Measurements from ENCODE around the gene CABP5. TPM values are rescaled to one million over a fixed set of nuclear protein-coding genes. Genes with fewer than 3 reads are reported as not detected.

Gene CABP5
- total and polyA plus RNA-seq, 10 donors, result 0.10 to 1.3 (median 0.39) TPM; not detected in 3

DNA sequence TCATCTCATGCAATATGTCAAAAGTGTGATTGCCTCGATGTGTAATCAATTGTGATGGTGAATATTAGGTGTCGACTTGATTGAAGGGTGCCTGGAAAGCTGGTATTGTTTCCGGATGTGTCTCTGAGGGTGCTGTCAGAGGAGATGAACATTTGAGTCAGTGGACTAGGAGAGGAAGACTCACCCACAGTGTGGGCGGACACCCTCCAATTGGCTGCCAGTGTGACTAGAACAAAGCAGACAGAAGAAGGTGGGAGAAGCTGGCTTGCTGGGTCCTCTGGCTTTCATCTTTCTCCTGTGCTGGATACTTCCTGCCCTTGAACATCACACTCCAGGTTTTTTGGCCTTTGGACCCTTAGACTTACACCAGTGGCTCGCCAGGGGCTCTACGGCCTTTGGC, 15.5 kb upstream of the CABP5 start:
- 86 to 96% (median 95%) methylated on average over 6 of the region's 6 CpGs for WGBS, 5 donors
- no peaks in the 10 kb centered on the region for H3K9me3 ChIP-seq
- no peaks in the 10 kb centered on the region for H3K4me1 ChIP-seq
- DNase-seq, result no peak
- no peak for TF ChIP-seq POLR2A (IDR thresholded peaks at IDR 0.05)
- TF ChIP-seq POLR2AphosphoS5 (IDR thresholded peaks at IDR 0.05), result no peak
- TF ChIP-seq, protein P1, sequence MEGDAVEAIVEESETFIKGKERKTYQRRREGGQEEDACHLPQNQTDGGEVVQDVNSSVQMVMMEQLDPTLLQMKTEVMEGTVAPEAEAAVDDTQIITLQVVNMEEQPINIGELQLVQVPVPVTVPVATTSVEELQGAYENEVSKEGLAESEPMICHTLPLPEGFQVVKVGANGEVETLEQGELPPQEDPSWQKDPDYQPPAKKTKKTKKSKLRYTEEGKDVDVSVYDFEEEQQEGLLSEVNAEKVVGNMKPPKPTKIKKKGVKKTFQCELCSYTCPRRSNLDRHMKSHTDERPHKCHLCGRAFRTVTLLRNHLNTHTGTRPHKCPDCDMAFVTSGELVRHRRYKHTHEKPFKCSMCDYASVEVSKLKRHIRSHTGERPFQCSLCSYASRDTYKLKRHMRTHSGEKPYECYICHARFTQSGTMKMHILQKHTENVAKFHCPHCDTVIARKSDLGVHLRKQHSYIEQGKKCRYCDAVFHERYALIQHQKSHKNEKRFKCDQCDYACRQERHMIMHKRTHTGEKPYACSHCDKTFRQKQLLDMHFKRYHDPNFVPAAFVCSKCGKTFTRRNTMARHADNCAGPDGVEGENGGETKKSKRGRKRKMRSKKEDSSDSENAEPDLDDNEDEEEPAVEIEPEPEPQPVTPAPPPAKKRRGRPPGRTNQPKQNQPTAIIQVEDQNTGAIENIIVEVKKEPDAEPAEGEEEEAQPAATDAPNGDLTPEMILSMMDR (IDR thresholded peaks at IDR 0.05 in 8 of 11, conservative IDR thresholded peaks at IDR 0.05 in 3 of 11), result no peak
- H3K27me3 ChIP-seq (replicated peaks in 1 of 7), result peaks cover 0 to 7% (median 0%) of the 10 kb centered on the region in 7 donors
- H3K27ac ChIP-seq, result no peak overlapping the region
- intact Hi-C loops (cut with DNase I; ENCODE audit: low total_unique reads), result no loop called here
- H3K4me3 ChIP-seq, result no peak overlapping the region
- H3K36me3 ChIP-seq, result peaks cover 0 to 25% (median 6%) of the 10 kb centered on the region in 6 donors

DNA sequence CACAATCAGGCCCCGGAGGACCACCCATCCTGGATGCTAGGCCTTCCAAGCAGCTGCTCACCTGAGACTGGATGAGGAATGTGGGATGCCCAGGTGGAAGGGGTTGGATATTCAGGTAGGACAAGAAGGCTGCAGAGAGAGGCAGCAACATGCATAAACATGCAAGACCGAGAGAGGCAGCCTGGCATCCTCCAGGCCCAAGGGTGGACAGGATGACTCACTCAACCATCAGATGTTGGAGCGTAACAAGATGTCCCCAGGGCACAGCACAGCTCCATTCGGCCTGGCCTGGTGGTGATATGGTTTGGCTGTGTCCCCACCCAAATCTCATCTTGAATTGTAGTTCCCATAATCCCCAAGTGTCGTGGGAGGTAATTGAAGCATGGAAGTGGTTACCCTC, 10.0 kb upstream of the CABP5 start:
- no peak for TF ChIP-seq POLR2A (IDR thresholded peaks at IDR 0.05)
- no peak for TF ChIP-seq POLR2AphosphoS5 (IDR thresholded peaks at IDR 0.05)
- TF ChIP-seq, protein P1 (IDR thresholded peaks at IDR 0.05 in 8 of 11, conservative IDR thresholded peaks at IDR 0.05 in 3 of 11), result no peak
- DNase-seq, result no peak
- 84 to 93% (median 87%) methylated on average over 5 of the region's 5 CpGs for WGBS, 5 donors
- no peaks in the 10 kb centered on the region for H3K27me3 ChIP-seq (replicated peaks in 1 of 7)
- no peak overlapping the region for H3K4me3 ChIP-seq
- no peak overlapping the region for H3K27ac ChIP-seq
- H3K4me1 ChIP-seq, result no peaks in the 10 kb centered on the region
- peaks cover 0 to 60% (median 24%) of the 10 kb centered on the region in 6 donors for H3K36me3 ChIP-seq
- intact Hi-C loops (cut with DNase I; ENCODE audit: low total_unique reads), result no loop called here
- H3K9me3 ChIP-seq, result no peaks in the 10 kb centered on the region

GRCh38 chr19:48053076-48053475, 9.2 kb upstream of the CABP5 start:
- TF ChIP-seq, protein P1 (IDR thresholded peaks at IDR 0.05 in 8 of 11, conservative IDR thresholded peaks at IDR 0.05 in 3 of 11), result no peak
- TF ChIP-seq POLR2AphosphoS5 (IDR thresholded peaks at IDR 0.05), result no peak
- Histone ChIP-seq H3K27ac (no peak overlapping the region), H3K9me3 (no peaks in the 10 kb centered on the region), H3K4me1 (no peaks in the 10 kb centered on the region), H3K4me3 (no peak overlapping the region), H3K27me3 (replicated peaks in 1 of 7) (no peaks in the 10 kb centered on the region), H3K36me3 (peaks cover 0 to 68% (median 27%) of the 10 kb centered on the region in 6 donors)
- WGBS, 5 donors, result 77 to 94% (median 89%) methylated on average over 5 of the region's 5 CpGs
- intact Hi-C loops (cut with DNase I; ENCODE audit: low total_unique reads), result no loop called here
- DNase-seq, result no peak

- H3K4me1 ChIP-seq, result no peaks in the 10 kb centered on the region
- no peak overlapping the region for H3K27ac ChIP-seq
- TF ChIP-seq POLR2A (IDR thresholded peaks at IDR 0.05), result no peak
- TF ChIP-seq POLR2AphosphoS5 (IDR thresholded peaks at IDR 0.05), result no peak
- TF ChIP-seq, protein P1 (IDR thresholded peaks at IDR 0.05 in 8 of 11, conservative IDR thresholded peaks at IDR 0.05 in 3 of 11), result no peak
- H3K36me3 ChIP-seq, result peaks cover 0 to 78% (median 30%) of the 10 kb centered on the region in 6 donors
- DNase-seq, result no peak
- WGBS, 5 donors, result 63 to 80% (median 73%) methylated on average over 10 of the region's 10 CpGs
- H3K27me3 ChIP-seq (replicated peaks in 1 of 7), result no peaks in the 10 kb centered on the region
- H3K9me3 ChIP-seq, result no peaks in the 10 kb centered on the region
- intact Hi-C loops (cut with DNase I; ENCODE audit: low total_unique reads), result no loop called here
- no peak overlapping the region for H3K4me3 ChIP-seq
These were observed 7.6 kb upstream of the CABP5 start for GRCh38 chr19:48051335-48052033.
